HG03064 (cell line): ENCODE measurements around the gene PKN2.

Experiments used
- ATAC-seq: cut with Tn5 transposase; IDR thresholded peaks from one replicate; pipeline ENCODE4 v1.9.1; 2021; ENCODE audit warnings: low read depth; ENCODE audit not compliant: unreplicated experiment

Gene PKN2

DNA sequence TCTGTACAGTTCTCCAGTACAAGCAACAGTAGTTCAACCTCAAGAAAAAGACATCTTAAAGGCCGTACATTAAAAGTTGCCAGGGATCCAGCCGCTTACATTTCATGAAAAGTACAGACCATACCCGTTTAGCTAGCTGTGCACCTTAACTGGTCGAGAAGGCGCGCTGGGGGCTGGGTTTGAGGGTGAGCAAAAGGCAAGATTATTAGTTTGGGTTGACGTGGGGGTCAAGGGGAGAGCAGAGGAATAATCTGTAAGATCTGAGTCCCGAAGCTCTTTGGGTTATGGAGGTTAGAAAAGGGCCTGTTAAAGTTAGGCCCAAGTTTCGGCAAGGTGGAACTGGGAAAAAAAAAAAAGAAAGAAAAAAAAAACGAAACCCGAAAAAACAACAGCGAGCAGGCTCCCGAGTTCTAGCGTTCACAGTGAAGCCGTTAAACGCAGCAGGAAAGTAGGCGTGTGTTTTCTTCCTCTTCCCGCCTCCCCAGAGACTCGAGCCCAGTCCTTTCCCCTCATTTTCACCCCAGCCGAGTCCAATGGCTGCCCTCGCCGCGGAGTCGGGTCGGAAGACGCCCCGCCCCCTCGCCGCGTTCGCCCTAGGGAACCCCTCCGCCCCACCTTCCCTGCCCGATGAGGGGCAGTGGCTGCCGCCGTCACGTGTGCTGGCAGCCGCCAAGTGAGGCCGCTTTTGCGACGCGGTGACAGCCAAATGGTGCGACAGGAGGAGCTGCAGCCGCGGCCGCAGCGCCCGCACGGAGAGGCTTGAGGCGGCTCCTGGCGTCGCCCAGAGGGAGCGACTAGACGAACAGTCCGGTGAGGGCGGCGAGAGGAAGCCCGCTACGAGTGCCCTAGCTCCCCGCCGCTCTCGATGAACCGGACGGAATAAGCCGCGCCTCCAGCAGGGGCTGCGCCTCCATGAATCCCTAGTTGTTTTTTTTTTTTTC is at the start of gene PKN2:
Gene PKN2, plus strand, starts transcription at position 733 of the 941 bp plus-strand sequence. CDS start 308 bp downstream, outside the sequence.
- peak; percentile 85 for ATAC-seq

DNA sequence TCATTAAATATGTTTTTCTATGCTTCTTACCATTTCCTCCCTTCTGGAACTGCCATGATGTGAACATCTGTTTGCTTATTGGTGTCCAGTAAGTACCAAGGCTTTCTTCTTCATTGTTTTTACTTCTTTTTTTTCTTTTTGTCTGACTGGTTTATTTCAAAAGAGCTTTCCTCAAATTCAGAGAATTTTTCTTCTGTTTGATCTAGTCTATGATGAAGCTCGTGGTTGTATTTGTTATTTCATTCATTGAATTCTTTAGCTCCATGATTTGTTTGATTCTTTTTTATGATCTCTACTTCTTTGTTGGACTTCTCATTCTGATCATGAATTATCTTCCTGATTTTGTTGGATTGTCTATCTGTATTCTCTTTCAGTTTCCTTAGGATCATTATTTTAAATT is 49.5 kb upstream of the PKN2 start:
- ATAC-seq, result no peak

GRCh38 chr1:88640060-88640459 is 44.0 kb upstream of the PKN2 start:
- ATAC-seq, result no peak

DNA sequence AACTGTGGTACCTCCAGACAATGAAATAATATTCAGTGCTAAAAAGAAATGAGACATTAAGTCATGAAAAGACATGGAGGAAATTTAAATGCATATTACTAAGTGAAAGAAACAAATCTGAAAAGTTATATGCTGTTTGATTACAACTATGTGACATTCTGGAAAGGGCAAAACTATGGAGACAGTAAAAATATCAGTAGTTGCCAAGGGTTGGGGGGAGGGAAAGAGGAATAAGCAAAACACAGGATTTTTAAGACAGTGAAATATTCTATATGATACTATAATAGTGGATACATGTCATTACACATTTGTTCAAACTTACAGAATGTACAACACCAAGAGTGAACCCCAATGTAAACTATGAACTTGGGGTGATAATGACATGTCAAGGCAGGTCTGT is 38.2 kb upstream of the PKN2 start:
- ATAC-seq, result no peak

DNA sequence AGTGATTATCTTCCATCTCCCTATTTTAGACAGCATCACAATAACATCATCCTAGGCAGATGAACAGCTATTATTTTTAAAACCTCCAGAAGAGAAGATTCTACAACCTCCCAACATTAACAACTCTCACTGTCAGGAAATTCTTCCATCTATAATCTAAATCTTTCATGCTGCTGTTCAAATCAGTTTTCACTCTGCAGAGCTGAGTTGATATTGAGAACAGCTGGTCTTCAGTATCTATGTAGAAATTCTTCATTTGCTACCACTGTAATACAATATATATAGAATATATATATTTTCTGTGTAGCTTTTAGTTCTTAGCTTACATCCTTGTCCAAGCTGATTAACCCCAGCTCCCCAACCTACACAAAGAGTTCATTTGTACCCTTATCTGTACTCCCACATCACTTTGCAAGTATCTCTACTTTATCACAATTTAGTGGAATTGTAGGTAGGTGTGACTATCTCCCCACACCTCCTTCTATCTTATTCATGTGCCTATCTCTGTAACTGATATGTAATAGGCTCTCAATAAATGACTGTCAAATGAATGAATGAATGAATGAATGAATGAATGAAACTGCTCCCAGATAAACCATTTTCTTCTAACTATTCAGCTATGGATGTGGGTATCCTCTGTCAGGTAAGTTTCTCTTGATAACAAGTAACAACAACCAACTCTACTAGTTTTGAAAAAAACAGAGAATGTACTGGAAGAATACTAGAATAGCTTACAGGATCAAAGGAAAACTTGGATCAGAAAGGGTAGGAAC is 37.4 kb upstream of the PKN2 start:
- ATAC-seq, result no peak

DNA sequence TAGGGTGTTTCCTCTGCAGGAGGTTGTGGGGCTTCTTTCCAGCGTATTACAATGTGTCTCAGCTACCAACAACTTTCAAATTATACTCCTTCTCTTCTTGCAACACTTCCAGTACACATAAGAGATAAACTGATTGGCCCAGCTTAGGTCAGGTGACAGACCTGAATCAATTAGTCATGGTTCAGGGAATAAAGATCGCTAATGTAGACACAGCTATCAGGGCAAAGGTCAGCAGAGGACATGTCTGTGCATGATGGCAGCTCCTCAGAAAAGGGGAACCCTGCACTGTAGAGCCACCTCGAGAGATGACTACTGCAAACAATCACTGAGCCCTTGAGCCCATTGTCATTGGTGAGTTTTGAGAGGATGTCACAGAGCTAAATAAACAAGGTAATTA is 36.8 kb upstream of the PKN2 start:
- no peak for ATAC-seq

DNA sequence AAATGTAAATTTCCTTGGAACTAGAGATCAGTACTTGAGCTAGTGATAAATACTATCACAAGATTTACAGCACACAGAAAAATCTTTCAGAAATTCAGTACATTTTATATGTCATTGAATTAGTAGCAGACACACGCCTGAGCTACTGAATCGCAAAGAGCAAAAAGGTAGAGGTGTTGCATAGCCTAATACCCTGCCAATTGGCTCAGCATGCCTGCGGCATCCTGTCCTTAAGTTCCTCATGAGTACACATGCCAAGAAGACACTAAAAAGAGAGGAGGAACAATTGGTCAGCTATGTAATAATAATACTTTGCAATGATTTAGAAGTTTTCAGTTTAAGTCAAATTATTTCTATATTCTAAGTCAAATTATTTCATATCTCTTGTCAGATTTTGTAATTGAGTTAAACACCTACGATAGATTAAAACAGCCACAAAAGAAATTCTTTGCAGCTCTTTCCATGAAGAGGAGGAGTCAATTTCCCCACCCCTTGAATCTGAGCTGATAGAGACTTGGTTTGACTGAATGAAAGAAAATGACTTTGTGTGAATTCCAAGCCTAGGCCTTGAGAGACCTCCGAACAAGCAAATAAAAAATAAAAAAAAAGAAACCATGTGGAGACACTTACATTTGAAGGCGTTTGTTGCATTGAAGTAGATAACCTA is 36.2 kb upstream of the PKN2 start:
- no peak for ATAC-seq

GRCh38 chr1:88648706-88649105 is 35.4 kb upstream of the PKN2 start:
- no peak for ATAC-seq

GRCh38 chr1:88649932-88650331 is 34.1 kb upstream of the PKN2 start:
- ATAC-seq, result no peak

- ATAC-seq, result no peak
These were observed 33.2 kb upstream of the PKN2 start for GRCh38 chr1:88650676-88651418.

GRCh38 chr1:88655140-88655539 is 28.9 kb upstream of the PKN2 start:
- ATAC-seq, result no peak

- ATAC-seq, result no peak
These were observed 28.3 kb upstream of the PKN2 start for GRCh38 chr1:88655685-88656299.

GRCh38 chr1:88658419-88658818 is 25.7 kb upstream of the PKN2 start:
- no peak for ATAC-seq

DNA sequence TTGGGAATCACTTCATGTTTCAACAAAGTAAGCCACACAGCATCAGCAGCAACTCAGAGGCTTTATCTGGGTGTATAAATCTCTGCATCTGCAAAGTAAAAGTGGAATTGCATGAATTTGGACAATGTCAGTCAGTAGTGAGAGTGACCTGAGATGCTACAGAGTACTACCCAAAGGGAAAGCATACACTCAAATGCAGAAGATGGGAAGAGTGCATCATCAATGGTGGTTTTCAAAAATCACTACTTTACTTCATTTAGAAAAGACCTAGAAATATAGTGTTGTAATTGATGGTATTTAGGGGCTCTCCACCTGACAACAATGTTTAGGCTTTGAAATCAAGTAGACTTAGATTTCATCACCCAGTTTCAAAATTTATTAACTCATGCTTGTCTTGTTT is 24.5 kb upstream of the PKN2 start:
- ATAC-seq, result no peak

GRCh38 chr1:88661188-88661587 is 22.9 kb upstream of the PKN2 start:
- ATAC-seq, result no peak

GRCh38 chr1:88661951-88662699 is 21.9 kb upstream of the PKN2 start:
- ATAC-seq, result no peak

DNA sequence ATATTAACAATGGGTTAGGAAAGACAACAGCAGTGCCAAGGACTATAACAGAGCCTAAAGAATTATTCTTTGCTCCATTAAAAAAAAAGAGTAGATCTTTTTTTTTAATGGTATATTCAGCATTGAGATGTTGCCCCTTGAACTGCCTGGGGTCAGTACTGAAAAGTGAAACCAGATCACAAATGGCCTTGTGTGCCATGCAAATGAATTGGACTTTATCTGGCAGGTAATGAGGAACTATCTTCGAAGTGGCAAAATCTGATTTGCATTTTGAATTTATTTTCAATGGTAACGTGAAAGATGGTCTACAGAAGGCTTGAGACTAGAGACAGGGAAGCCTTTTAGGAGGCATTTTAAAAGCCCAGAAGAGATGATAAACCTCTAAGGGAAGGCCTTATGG is 21.4 kb upstream of the PKN2 start:
- no peak for ATAC-seq

DNA sequence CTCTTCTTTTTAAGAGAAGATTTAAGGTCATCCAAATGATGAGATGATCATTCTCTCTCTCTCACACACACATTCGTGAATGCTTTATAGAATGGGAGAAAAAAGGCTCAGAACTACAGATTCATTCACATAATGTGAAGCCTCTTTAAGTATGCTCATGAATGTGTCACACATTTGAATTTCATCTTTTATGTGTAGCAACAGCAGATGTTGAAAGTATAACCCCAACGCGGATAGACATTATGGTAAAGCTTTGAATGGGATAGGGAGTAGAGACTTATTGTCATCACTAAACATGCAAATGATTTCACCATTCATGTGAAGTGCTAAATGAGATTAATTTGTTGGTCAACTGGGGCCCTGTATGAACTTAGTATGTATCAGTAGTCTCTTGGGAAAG is 15.7 kb upstream of the PKN2 start:
- no peak for ATAC-seq

GRCh38 chr1:88670462-88670861 is 13.6 kb upstream of the PKN2 start:
- no peak for ATAC-seq
